Measurements from ENCODE around the gene MIB1. TPM values are rescaled to one million over a fixed set of nuclear protein-coding genes. Genes with fewer than 3 reads are reported as not detected.

MIB1 gene
- total and polyA plus RNA-seq, 10 of the 15 experiments (the other 5 are each of a cell fraction or from before 2014, with no cell fraction given) = 2.3 to 27.5 (median 10.4) TPM

- Histone ChIP-seq H3K4me1 (ENCODE audit: control insufficient read depth, insufficient read depth, low read length) (no peaks in the 10 kb centered on the region), H3K4me2 (ENCODE audit: control insufficient read depth, insufficient read depth) (no peak overlapping the region), H3K27me3 (replicated peaks in 1 of 2; ENCODE audit: control insufficient read depth in 2 of 2, insufficient read depth in 2 of 2, low read length in 1 of 2) (no peaks in the 10 kb centered on the region; a peak in 2 of 4 replicates), H3K4me3 (no peak overlapping the region), H3K9ac (ENCODE audit: control insufficient read depth, insufficient read depth, low read length) (no peak overlapping the region), H3K27ac (ENCODE audit: control insufficient read depth, insufficient read depth) (no peak overlapping the region), H4K20me1 (ENCODE audit: control insufficient read depth, insufficient read depth) (no peaks in the 10 kb centered on the region), H3K79me2 (ENCODE audit: control insufficient read depth, insufficient read depth, low read length) (no peaks in the 10 kb centered on the region), H3K9me3 (replicated peaks; ENCODE audit: control insufficient read depth, insufficient read depth, low read length) (no peaks in the 10 kb centered on the region), H2AFZ (ENCODE audit: control insufficient read depth, low read depth, low read length) (no peak overlapping the region), H3K36me3 (ENCODE audit: control insufficient read depth in 2 of 2, insufficient read depth in 2 of 2, low read length in 1 of 2) (no peaks in the 10 kb centered on the region)
- no peak for TF ChIP-seq ATF7 (IDR thresholded peaks at IDR 0.05; ENCODE audit: low read depth)
- no peak for TF ChIP-seq ELK1 (IDR thresholded peaks at IDR 0.05; ENCODE audit: low read depth, low read length)
- no peak for TF ChIP-seq SIX5 (IDR thresholded peaks at IDR 0.05; ENCODE audit: low read depth, low read length, severe bottlenecking)
- TF ChIP-seq PBX3 (IDR thresholded peaks at IDR 0.05; ENCODE audit: insufficient replicate concordance, low read depth, low read length) = no peak
- TF ChIP-seq JUND (IDR thresholded peaks at IDR 0.05; ENCODE audit: low read depth, low read length) = no peak
- TF ChIP-seq YBX1 (IDR thresholded peaks at IDR 0.05) = no peak
- no peak for TF ChIP-seq ASH2L (IDR thresholded peaks at IDR 0.05; ENCODE audit: borderline replicate concordance, low read depth)
- no peak for TF ChIP-seq EZH2 (IDR thresholded peaks at IDR 0.05; ENCODE audit: borderline replicate concordance, control insufficient read depth, low read depth, low read length)
- TF ChIP-seq RAD51 (IDR thresholded peaks at IDR 0.05) = no peak
- TF ChIP-seq MYC (IDR thresholded peaks at IDR 0.05; ENCODE audit: insufficient read depth, insufficient read length, insufficient replicate concordance, low read length, severe bottlenecking) = no peak
- no peak for TF ChIP-seq NKRF (conservative IDR thresholded peaks at IDR 0.05)
- RAD21 ChIA-PET (ENCODE audit: unreplicated experiment) = no interaction called here
- POLR2A ChIA-PET = no interaction called here
- CTCF ChIA-PET = no interaction called here
- ATAC-seq (no peak), FAIRE-seq (no peak), DNase-seq (ENCODE audit: low read depth, low spot score) (no peak)
- BruUV-seq (replicated peaks) = no TSS peak
- WGBS (ENCODE audit: insufficient coverage, insufficient replicate concordance, low lambda C conversion rate, missing lambda C conversion rate) = 55% methylated on average over 12 of the region's 12 CpGs
- SMC1A ChIA-PET (ENCODE audit: uncharacterized antibody, unreplicated experiment) = interaction anchor here (0.6 kb wide), 1 partner anchor 17 kb away, joined by 3 read pairs; no protein-coding TSS in a partner anchor
- intact Hi-C loops (cut with micrococcal nuclease; ENCODE audit: unreplicated experiment) (no loop called here), in situ Hi-C loops (cut with MboI) (loop anchor here (10.0 to 25.0 kb wide), 2 partner anchors 664 to 812 kb away; no protein-coding TSS in a partner anchor)
Measured at GRCh38 chr18:21900605-21901352, 160.2 kb downstream of the MIB1 start.
